GM23338 (cell line): ENCODE measurements around the gene TTC28. TPM values are rescaled to one million over a fixed set of nuclear protein-coding genes. Genes with fewer than 3 reads are reported as not detected.

Experiments
- ATAC-seq: fragments of 200-7000 bp; cut with Tn5 transposase; 3 replicates; pipeline ENCODE4 v1.9.1; 2020
- DNase-seq: peaks from one replicate; pipeline ENCODE4 v3.0.0-alpha.2; 2015; ENCODE audit warnings: low spot score
- H2AFZ ChIP-seq: fragments of 200-600 bp; sonication (generic); 2 replicates; pipeline ENCODE4 v1.8.0; 2016; ENCODE audit warnings: antibody characterized with exemption, mild to moderate bottlenecking, moderate library complexity
- H3F3A ChIP-seq: fragments of 200-600 bp; sonication (generic); replicated peaks from 2 replicates; pipeline ENCODE4 v1.8.0; 2017; ENCODE audit warnings: antibody characterized with exemption, mixed run types, low read depth
- H3K27ac ChIP-seq: fragments of 200-600 bp; sonication (generic); 2 replicates; pipeline ENCODE4 v1.6.1; 2016; ENCODE audit warnings: low read depth
- H3K27me3 ChIP-seq: fragments of 200-600 bp; sonication (generic); 2 replicates; pipeline ENCODE4 v1.8.0; 2016; ENCODE audit warnings: mild to moderate bottlenecking, mixed run types, moderate library complexity; ENCODE audit not compliant: insufficient read depth
- H3K36me3 ChIP-seq: fragments of 200-600 bp; sonication (generic); 2 replicates; pipeline ENCODE4 v1.8.0; 2016; ENCODE audit warnings: mild to moderate bottlenecking; ENCODE audit not compliant: insufficient read depth
- H3K4me1 ChIP-seq: fragments of 200-600 bp; sonication (generic); 2 replicates; pipeline ENCODE4 v1.8.0; 2016; ENCODE audit warnings: mild to moderate bottlenecking, moderate library complexity; ENCODE audit not compliant: insufficient read depth
- H3K4me2 ChIP-seq: fragments of 200-600 bp; sonication (generic); 2 replicates; pipeline ENCODE4 v1.7.1; 2017; ENCODE audit warnings: mixed run types
- H3K4me3 ChIP-seq: fragments of 200-600 bp; sonication (generic); 2 replicates; pipeline ENCODE4 v1.6.1; 2016; ENCODE audit warnings: mixed run types
- H3K79me2 ChIP-seq: fragments of 200-600 bp; sonication (generic); replicated peaks from 2 replicates; pipeline ENCODE4 v1.8.0; 2017; ENCODE audit warnings: mild to moderate bottlenecking; ENCODE audit not compliant: insufficient read depth
- H3K9me2 ChIP-seq: fragments of 200-600 bp; sonication (generic); 2 replicates; pipeline ENCODE4 v1.8.0; 2017; ENCODE audit not compliant: insufficient read depth
- H4K20me1 ChIP-seq: fragments of 200-600 bp; sonication (generic); replicated peaks from 2 replicates; pipeline ENCODE4 v1.8.0; 2017; ENCODE audit warnings: mild to moderate bottlenecking; ENCODE audit not compliant: insufficient read depth
- H3K27ac Mint-ChIP-seq: 2 replicates; pipeline ENCODE4 v1.8.0; 2020; ENCODE audit warnings: inconsistent platforms, mild to moderate bottlenecking, moderate library complexity, mixed read lengths
- H3K27me3 Mint-ChIP-seq: 3 replicates; pipeline ENCODE4 v1.8.0; 2022; ENCODE audit warnings: low read depth, mild to moderate bottlenecking, moderate library complexity, mixed read lengths, inconsistent platforms; ENCODE audit not compliant: insufficient read depth, poor library complexity
- H3K36me3 Mint-ChIP-seq: 3 replicates; pipeline ENCODE4 v1.8.0; 2021; ENCODE audit warnings: low read depth, mild to moderate bottlenecking, inconsistent platforms, moderate library complexity, mixed read lengths
- H3K4me1 Mint-ChIP-seq: 3 replicates; pipeline ENCODE4 v1.8.0; 2020; ENCODE audit warnings: mild to moderate bottlenecking, inconsistent platforms, mixed read lengths
- H3K4me3 Mint-ChIP-seq: 3 replicates; pipeline ENCODE4 v1.8.0; 2021; ENCODE audit warnings: moderate library complexity, mild to moderate bottlenecking, inconsistent platforms, mixed read lengths
- H3K9me3 Mint-ChIP-seq: 3 replicates; pipeline ENCODE4 v1.8.0; 2020; ENCODE audit warnings: moderate library complexity, mild to moderate bottlenecking, inconsistent platforms, mixed read lengths
- CREB1 ChIP-seq: fragments of 250-450 bp; sonication (Bioruptor Pico); IDR thresholded peaks from 2 replicates; pipeline ENCODE4 v1.5.0; 2020; ENCODE audit warnings: low read depth, mild to moderate bottlenecking, moderate library complexity
- EZH2 ChIP-seq: fragments of 200-600 bp; sonication (generic); IDR thresholded peaks from one replicate; pipeline ENCODE4 v1.8.0; 2017; ENCODE audit warnings: antibody characterized with exemption, mild to moderate bottlenecking, low read depth; ENCODE audit not compliant: unreplicated experiment
- EZH2phosphoT487 ChIP-seq: fragments of 200-600 bp; sonication (generic); IDR thresholded peaks from one replicate; pipeline ENCODE4 v1.8.1; 2018; ENCODE audit warnings: antibody characterized with exemption; ENCODE audit not compliant: unreplicated experiment
- JUNB ChIP-seq: IDR thresholded peaks from one replicate; pipeline ENCODE4 v1.6.1; 2016; ENCODE audit warnings: antibody characterized with exemption; ENCODE audit not compliant: unreplicated experiment
- NANOG ChIP-seq: IDR thresholded peaks from 2 replicates; pipeline ENCODE4 v1.6.1; 2016; ENCODE audit warnings: antibody characterized with exemption, borderline replicate concordance
- STAT1 ChIP-seq: IDR thresholded peaks from one replicate; pipeline ENCODE4 v1.6.1; 2016; ENCODE audit warnings: antibody characterized with exemption; ENCODE audit not compliant: unreplicated experiment
- ZNF114 ChIP-seq: fragments of 250-450 bp; sonication (Bioruptor Pico); IDR thresholded peaks from 2 replicates; pipeline ENCODE4 v1.5.0; 2020; ENCODE audit warnings: mild to moderate bottlenecking, moderate library complexity
- polyA plus RNA-seq: library from polyadenylated mRNA; unstranded; fragments of >200 nt; fragmentation: Nextera tagmentation; extraction: Ambion mirVana; gene quantifications from 2 replicates; pipeline ENCODE4 v1.2.1, GENCODE V29; 2016
- total RNA-seq: library from RNA; depleted of rRNA; stranded (reverse); fragments of >200 nt; shearing (Covaris generic); gene quantifications from 2 replicates; pipeline ENCODE4 v1.2.3, GENCODE V29; 2014
- TF ChIP-seq, protein P1 (sequence below): IDR thresholded peaks from one replicate; pipeline ENCODE4 v1.6.1; 2018; ENCODE audit warnings: antibody characterized with exemption; ENCODE audit not compliant: unreplicated experiment
- TF ChIP-seq, protein P2 (sequence below): IDR thresholded peaks from 2 replicates; pipeline ENCODE4 v1.6.1; 2016; ENCODE audit warnings: antibody characterized with exemption
- TF ChIP-seq, protein P3 (sequence below), 2 experiments: fragments of 200-600 bp in 1 of 2; sonication (generic) in 1 of 2; conservative IDR thresholded peaks; 2 replicates each; pipeline versions ENCODE4 v1.5.1 to v1.6.1; 2016 to 2017; ENCODE audit warnings: antibody characterized with exemption in 2 of 2, low read depth in 2 of 2, mild to moderate bottlenecking in 2 of 2, moderate library complexity in 1 of 2
- TF ChIP-seq, protein P4 (sequence below): fragments of 250-450 bp; sonication (Bioruptor Pico); IDR thresholded peaks from 2 replicates; pipeline ENCODE4 v1.5.0; 2020; ENCODE audit warnings: mild to moderate bottlenecking, moderate library complexity

The TTC28 gene
- total and polyA plus RNA-seq, 2 experiments from 2014 or later: 4.5 to 16.1 TPM

DNA sequence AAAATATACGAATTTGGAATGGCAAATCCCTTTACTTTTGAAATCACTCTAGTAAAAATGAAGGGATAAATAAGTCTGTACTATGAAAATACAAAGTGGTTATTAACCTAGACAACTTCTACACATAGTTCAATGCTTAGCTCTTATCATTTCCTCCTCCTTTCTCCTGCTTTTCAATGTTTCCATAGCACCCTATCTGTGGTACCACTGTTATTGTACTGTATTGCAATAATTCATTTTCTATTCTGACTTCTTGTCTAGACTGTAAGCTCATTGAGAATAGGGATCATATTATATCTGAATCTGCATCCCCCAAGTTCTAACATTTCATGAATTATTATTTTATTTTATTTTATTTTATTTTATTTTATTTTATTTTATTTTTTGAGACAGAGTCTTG lies 251.4 kb downstream of the TTC28 start (continued):
- TF ChIP-seq, protein P1, sequence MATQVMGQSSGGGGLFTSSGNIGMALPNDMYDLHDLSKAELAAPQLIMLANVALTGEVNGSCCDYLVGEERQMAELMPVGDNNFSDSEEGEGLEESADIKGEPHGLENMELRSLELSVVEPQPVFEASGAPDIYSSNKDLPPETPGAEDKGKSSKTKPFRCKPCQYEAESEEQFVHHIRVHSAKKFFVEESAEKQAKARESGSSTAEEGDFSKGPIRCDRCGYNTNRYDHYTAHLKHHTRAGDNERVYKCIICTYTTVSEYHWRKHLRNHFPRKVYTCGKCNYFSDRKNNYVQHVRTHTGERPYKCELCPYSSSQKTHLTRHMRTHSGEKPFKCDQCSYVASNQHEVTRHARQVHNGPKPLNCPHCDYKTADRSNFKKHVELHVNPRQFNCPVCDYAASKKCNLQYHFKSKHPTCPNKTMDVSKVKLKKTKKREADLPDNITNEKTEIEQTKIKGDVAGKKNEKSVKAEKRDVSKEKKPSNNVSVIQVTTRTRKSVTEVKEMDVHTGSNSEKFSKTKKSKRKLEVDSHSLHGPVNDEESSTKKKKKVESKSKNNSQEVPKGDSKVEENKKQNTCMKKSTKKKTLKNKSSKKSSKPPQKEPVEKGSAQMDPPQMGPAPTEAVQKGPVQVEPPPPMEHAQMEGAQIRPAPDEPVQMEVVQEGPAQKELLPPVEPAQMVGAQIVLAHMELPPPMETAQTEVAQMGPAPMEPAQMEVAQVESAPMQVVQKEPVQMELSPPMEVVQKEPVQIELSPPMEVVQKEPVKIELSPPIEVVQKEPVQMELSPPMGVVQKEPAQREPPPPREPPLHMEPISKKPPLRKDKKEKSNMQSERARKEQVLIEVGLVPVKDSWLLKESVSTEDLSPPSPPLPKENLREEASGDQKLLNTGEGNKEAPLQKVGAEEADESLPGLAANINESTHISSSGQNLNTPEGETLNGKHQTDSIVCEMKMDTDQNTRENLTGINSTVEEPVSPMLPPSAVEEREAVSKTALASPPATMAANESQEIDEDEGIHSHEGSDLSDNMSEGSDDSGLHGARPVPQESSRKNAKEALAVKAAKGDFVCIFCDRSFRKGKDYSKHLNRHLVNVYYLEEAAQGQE: no peak
- TF ChIP-seq CREB1: no peak
- no peak for TF ChIP-seq NANOG
- no peak for TF ChIP-seq ZNF114 (CRISPR knock-in tag)
- TF ChIP-seq JUNB: no peak

DNA sequence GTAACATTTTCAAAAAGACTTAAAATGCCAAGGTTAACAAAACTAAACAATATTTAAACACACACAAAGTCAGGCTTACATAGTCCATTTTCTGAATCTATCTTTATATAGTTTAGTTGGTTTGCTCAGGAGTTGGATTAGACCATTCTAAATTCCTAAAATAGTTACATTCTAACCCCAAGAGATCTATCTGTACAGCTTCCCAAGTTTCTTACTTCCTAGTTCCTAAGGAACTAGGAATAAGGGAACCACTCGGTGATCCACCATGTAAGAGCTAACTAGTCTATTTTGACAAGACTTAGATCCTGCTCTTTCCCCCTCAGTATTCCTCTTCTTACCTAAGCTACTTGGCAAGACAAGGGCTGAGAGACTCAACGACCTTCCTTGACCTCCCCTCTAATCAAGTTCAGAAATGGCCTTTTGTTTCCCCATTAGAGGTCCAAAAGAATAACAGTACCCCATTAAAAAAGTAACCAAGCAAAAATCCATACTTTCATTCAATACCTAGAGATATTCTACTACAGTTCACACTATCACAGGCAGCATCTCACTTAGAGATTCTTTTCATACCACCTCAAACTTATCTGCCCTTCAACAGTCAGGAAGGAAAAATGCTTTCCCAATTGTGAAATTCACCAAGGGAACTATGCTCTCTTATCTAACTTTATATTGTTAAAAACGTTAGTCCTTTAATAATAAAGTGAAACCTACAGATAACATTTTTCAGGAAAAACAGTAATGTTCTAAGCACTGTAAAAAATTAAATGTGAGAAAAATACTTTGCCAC lies 253.1 kb downstream of the TTC28 start:
- H3F3A ChIP-seq: no peaks in the 10 kb centered on the region
- ATAC-seq: no peak
- H3K27ac Mint-ChIP-seq: no peak overlapping the region
- TF ChIP-seq, protein P2, sequence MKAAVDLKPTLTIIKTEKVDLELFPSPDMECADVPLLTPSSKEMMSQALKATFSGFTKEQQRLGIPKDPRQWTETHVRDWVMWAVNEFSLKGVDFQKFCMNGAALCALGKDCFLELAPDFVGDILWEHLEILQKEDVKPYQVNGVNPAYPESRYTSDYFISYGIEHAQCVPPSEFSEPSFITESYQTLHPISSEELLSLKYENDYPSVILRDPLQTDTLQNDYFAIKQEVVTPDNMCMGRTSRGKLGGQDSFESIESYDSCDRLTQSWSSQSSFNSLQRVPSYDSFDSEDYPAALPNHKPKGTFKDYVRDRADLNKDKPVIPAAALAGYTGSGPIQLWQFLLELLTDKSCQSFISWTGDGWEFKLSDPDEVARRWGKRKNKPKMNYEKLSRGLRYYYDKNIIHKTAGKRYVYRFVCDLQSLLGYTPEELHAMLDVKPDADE: no peak
- no peak for TF ChIP-seq EZH2
- TF ChIP-seq, protein P3, sequence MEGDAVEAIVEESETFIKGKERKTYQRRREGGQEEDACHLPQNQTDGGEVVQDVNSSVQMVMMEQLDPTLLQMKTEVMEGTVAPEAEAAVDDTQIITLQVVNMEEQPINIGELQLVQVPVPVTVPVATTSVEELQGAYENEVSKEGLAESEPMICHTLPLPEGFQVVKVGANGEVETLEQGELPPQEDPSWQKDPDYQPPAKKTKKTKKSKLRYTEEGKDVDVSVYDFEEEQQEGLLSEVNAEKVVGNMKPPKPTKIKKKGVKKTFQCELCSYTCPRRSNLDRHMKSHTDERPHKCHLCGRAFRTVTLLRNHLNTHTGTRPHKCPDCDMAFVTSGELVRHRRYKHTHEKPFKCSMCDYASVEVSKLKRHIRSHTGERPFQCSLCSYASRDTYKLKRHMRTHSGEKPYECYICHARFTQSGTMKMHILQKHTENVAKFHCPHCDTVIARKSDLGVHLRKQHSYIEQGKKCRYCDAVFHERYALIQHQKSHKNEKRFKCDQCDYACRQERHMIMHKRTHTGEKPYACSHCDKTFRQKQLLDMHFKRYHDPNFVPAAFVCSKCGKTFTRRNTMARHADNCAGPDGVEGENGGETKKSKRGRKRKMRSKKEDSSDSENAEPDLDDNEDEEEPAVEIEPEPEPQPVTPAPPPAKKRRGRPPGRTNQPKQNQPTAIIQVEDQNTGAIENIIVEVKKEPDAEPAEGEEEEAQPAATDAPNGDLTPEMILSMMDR (conservative IDR thresholded peaks at IDR 0.05; ENCODE audit: low read depth in 2 of 2): no peak
- TF ChIP-seq, protein P4, sequence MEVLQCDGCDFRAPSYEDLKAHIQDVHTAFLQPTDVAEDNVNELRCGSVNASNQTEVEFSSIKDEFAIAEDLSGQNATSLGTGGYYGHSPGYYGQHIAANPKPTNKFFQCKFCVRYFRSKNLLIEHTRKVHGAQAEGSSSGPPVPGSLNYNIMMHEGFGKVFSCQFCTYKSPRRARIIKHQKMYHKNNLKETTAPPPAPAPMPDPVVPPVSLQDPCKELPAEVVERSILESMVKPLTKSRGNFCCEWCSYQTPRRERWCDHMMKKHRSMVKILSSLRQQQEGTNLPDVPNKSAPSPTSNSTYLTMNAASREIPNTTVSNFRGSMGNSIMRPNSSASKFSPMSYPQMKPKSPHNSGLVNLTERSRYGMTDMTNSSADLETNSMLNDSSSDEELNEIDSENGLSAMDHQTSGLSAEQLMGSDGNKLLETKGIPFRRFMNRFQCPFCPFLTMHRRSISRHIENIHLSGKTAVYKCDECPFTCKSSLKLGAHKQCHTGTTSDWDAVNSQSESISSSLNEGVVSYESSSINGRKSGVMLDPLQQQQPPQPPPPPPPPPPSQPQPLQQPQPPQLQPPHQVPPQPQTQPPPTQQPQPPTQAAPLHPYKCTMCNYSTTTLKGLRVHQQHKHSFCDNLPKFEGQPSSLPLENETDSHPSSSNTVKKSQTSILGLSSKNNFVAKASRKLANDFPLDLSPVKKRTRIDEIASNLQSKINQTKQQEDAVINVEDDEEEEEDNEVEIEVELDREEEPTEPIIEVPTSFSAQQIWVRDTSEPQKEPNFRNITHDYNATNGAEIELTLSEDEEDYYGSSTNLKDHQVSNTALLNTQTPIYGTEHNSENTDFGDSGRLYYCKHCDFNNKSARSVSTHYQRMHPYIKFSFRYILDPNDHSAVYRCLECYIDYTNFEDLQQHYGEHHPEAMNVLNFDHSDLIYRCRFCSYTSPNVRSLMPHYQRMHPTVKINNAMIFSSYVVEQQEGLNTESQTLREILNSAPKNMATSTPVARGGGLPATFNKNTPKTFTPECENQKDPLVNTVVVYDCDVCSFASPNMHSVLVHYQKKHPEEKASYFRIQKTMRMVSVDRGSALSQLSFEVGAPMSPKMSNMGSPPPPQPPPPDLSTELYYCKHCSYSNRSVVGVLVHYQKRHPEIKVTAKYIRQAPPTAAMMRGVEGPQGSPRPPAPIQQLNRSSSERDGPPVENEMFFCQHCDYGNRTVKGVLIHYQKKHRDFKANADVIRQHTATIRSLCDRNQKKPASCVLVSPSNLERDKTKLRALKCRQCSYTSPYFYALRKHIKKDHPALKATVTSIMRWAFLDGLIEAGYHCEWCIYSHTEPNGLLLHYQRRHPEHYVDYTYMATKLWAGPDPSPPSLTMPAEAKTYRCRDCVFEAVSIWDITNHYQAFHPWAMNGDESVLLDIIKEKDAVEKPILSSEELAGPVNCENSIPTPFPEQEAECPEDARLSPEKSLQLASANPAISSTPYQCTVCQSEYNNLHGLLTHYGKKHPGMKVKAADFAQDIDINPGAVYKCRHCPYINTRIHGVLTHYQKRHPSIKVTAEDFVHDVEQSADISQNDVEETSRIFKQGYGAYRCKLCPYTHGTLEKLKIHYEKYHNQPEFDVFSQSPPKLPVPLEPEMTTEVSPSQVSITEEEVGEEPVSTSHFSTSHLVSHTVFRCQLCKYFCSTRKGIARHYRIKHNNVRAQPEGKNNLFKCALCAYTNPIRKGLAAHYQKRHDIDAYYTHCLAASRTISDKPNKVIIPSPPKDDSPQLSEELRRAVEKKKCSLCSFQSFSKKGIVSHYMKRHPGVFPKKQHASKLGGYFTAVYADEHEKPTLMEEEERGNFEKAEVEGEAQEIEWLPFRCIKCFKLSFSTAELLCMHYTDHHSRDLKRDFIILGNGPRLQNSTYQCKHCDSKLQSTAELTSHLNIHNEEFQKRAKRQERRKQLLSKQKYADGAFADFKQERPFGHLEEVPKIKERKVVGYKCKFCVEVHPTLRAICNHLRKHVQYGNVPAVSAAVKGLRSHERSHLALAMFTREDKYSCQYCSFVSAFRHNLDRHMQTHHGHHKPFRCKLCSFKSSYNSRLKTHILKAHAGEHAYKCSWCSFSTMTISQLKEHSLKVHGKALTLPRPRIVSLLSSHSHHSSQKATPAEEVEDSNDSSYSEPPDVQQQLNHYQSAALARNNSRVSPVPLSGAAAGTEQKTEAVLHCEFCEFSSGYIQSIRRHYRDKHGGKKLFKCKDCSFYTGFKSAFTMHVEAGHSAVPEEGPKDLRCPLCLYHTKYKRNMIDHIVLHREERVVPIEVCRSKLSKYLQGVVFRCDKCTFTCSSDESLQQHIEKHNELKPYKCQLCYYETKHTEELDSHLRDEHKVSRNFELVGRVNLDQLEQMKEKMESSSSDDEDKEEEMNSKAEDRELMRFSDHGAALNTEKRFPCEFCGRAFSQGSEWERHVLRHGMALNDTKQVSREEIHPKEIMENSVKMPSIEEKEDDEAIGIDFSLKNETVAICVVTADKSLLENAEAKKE: no peak
- TF ChIP-seq STAT1: no peak
- no peak for TF ChIP-seq ZNF114 (CRISPR knock-in tag)
- no peak for TF ChIP-seq CREB1
- TF ChIP-seq JUNB: no peak
- TF ChIP-seq EZH2phosphoT487: no peak

More for the DNA sequence above, 253.1 kb downstream of the TTC28 start:
- Mint-ChIP-seq H3K9me3 (no peaks in the 10 kb centered on the region), H3K27me3 (no peaks in the 10 kb centered on the region), H3K4me3 (no peak overlapping the region), H3K4me1 (peaks cover 16% of the 10 kb centered on the region), H3K36me3 (no peaks in the 10 kb centered on the region)
- Histone ChIP-seq H3K4me2 (no peak overlapping the region), H2AFZ (no peak overlapping the region), H3K27me3 (no peaks in the 10 kb centered on the region), H3K4me3 (no peak overlapping the region), H3K79me2 (no peaks in the 10 kb centered on the region), H3K9me2 (0 out of 2 replicates have a peak, but pooled peaks cover 3% of the 10 kb centered on the region), H3K27ac (no peak overlapping the region), H3K4me1 (peaks cover 13% of the 10 kb centered on the region), H3K36me3 (no peaks in the 10 kb centered on the region), H4K20me1 (no peaks in the 10 kb centered on the region)
- DNase-seq: no peak
